GM12874 (cell line): ENCODE data around the gene PRTN3.

Source experiments
- CTCF ChIP-seq: IDR thresholded peaks from 2 replicates; pipeline ENCODE4 v1.5.1; 2011; ENCODE audit warnings: low read depth, mild to moderate bottlenecking, control low read depth, low read length, moderate library complexity; ENCODE audit not compliant: insufficient read depth

Gene PRTN3

GRCh38 chr19:801030-801860 lies 39.6 kb upstream of the PRTN3 start:
- no peak for TF ChIP-seq CTCF

GRCh38 chr19:801861-802497 lies 38.8 kb upstream of the PRTN3 start:
- TF ChIP-seq CTCF = no peak

- TF ChIP-seq CTCF = no peak
Measured at GRCh38 chr19:802498-803098, 38.2 kb upstream of the PRTN3 start.

- no peak for TF ChIP-seq CTCF
Measured at GRCh38 chr19:803099-803561, 37.7 kb upstream of the PRTN3 start.

GRCh38 chr19:803686-804418 lies 36.9 kb upstream of the PRTN3 start:
- TF ChIP-seq CTCF = no peak

- TF ChIP-seq CTCF = no peak
Measured at GRCh38 chr19:804419-805165, 36.2 kb upstream of the PRTN3 start.
